Measurements from ENCODE around the gene ACVRL1.
A peak's percentile ranks its signal among the peaks of the same experiment; 100 is the strongest.

The ACVRL1 gene

DNA sequence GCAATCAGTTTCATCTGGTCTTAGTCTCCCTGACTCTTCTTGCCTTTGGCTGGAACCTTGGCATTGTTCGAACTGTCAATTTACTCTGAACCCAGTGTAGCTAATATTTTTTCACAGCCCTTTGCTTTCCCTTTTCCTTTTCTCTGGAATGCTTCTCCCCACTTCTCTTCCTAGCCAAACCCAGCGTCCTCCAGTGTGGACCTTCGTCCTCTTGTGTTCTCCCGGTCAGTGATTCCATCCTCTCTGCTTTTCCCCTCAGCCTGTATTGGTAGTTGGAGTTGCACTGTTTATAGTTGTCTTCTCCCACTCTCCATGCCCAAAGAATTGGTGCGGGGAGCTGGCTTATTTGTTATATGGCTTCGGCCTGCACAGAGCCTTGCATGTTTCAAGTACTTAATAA, 53.6 kb downstream of the ACVRL1 start:
- in situ Hi-C loops (cut with HindIII; ENCODE audit: low pct_unique_long_range_greater_than_20kb, low sequenced_read_pairs), result no loop called here
- DNase-seq (ENCODE audit: low read depth in 1 of 2, low spot score in 1 of 2), result no peak
- no peak for TF ChIP-seq JUND (IDR thresholded peaks at IDR 0.05; ENCODE audit: low read depth)

DNA sequence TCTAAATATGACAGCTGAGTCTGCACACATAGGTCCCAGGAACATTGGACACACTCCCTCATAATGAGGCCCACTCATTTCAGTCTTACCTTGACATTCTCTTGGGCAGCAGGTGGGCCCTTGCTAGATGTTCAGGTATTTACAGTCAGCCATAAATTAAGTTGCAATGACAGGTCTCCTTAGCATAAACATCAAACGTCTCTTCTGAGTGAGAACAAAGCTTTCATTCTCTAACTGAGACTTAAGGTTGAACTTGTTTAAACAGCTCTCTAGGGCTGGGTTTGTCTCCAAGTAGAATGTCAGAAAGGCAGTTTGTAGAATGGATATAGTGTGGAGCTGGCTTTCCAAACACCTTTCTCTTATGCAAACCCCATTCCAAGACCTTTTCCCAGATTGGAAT, 54.5 kb downstream of the ACVRL1 start:
- in situ Hi-C loops (cut with HindIII; ENCODE audit: low pct_unique_long_range_greater_than_20kb, low sequenced_read_pairs), result no loop called here
- DNase-seq (ENCODE audit: low read depth in 1 of 2, low spot score in 1 of 2), result peak in 1 of 2 experiments; percentile 13

DNA sequence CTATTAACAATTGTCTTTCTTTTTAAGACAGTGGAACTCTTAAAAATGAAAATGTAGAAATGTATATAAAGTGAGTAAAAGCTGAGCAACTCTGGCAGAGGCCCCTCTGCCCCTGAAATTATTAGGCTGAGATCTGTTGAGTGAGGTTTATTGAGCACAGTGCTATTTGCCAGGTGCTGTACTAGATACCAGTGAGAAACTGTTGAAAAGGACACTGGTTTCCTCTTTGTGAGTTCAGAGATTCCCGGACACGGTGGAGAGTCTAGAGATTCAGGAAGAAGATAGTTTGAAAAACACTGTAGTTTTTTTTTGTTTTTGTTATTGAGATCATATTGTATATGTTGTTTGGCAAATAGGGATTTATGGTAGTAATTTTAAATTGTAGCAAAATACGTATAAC, 55.4 kb downstream of the ACVRL1 start:
- in situ Hi-C loops (cut with HindIII; ENCODE audit: low pct_unique_long_range_greater_than_20kb, low sequenced_read_pairs), result no loop called here
- DNase-seq (ENCODE audit: low read depth in 1 of 2, low spot score in 1 of 2), result no peak
- no peak for TF ChIP-seq JUND (IDR thresholded peaks at IDR 0.05; ENCODE audit: low read depth)

More for the DNA sequence above, 54.5 kb downstream of the ACVRL1 start:
- TF ChIP-seq JUND (IDR thresholded peaks at IDR 0.05; ENCODE audit: low read depth), result no peak

DNA sequence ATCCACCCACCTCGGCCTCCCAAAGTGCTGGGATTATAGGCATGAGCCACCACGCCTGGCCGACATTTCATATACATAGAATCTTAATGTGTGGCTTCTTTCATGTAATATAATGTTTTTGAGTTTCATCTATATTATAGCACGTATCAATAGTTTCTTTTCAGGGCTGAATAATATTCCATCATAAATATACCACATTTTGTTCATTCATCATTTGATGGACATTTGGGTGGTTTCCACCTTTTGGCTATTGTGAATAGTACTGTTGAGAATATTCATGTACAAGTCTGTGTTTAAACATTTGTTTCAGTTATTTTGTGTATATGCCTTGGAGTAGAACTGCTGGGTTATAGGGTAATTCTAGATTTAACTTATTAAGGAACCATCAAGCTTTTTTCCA, 56.2 kb downstream of the ACVRL1 start:
- in situ Hi-C loops (cut with HindIII; ENCODE audit: low pct_unique_long_range_greater_than_20kb, low sequenced_read_pairs), result no loop called here

DNA sequence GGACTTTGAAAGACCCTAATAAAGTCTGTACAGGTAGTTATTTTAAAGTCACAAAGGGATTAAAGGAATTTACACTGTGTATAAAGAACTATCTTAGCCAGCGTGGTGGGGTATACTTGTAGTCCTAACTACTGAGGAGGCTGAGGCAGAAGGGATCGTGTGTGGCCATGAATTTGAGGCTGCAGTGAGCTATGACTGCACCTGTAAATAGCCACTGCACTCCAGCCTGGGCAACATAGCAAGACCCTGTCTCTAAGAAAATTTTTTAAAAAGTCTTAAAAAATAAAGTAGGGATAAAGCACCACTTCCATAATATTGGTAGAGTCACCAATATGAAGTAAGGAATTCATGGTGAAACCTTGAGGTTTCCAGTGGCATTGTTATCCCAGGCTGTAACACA, 62.3 kb downstream of the ACVRL1 start:
- TF ChIP-seq JUND (IDR thresholded peaks at IDR 0.05; ENCODE audit: low read depth), result no peak
- in situ Hi-C loops (cut with HindIII; ENCODE audit: low pct_unique_long_range_greater_than_20kb, low sequenced_read_pairs), result no loop called here
- DNase-seq (ENCODE audit: low read depth in 1 of 2, low spot score in 1 of 2), result no peak

More for the DNA sequence above, 56.2 kb downstream of the ACVRL1 start:
- DNase-seq (ENCODE audit: low read depth in 1 of 2, low spot score in 1 of 2), result no peak
- TF ChIP-seq JUND (IDR thresholded peaks at IDR 0.05; ENCODE audit: low read depth), result no peak

DNA sequence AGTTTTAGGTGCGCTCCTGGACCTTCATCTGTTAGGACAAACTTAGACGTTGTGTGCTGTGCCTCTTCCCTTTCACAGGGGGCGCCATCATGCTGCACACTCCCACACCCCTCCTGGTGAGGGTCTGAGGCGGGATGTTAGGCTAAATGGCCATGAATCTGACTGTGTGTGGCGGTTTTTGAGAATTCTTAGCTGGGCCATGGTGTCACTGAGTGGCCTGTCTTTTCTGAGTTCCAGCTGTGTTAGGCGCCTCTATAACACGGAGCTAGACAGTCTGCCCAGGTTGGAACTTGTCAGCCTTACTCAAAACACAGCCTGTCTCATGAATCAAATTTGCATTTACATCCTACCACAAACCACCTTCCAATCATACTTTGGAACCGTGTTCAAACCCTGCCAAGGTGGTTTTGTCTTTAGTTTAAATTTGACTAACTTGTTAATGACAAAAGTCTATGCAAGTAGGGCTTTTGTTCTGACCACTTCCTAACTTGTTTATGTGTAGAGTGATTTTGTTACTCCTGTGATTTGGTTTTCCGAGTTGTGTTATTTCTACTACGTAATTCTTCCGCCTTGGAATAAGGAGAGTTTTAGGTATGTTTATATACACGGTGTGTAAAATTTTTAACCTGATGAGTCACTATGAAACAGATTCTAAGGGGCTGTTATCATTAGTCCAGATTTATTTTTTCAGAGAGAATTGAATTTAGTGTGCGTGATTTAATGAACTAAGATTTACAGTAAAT, 63.8 kb downstream of the ACVRL1 start:
- no peak for TF ChIP-seq JUND (IDR thresholded peaks at IDR 0.05; ENCODE audit: low read depth)
- DNase-seq (ENCODE audit: low read depth in 1 of 2, low spot score in 1 of 2), result no peak
- in situ Hi-C loops (cut with HindIII; ENCODE audit: low pct_unique_long_range_greater_than_20kb, low sequenced_read_pairs), result no loop called here

DNA sequence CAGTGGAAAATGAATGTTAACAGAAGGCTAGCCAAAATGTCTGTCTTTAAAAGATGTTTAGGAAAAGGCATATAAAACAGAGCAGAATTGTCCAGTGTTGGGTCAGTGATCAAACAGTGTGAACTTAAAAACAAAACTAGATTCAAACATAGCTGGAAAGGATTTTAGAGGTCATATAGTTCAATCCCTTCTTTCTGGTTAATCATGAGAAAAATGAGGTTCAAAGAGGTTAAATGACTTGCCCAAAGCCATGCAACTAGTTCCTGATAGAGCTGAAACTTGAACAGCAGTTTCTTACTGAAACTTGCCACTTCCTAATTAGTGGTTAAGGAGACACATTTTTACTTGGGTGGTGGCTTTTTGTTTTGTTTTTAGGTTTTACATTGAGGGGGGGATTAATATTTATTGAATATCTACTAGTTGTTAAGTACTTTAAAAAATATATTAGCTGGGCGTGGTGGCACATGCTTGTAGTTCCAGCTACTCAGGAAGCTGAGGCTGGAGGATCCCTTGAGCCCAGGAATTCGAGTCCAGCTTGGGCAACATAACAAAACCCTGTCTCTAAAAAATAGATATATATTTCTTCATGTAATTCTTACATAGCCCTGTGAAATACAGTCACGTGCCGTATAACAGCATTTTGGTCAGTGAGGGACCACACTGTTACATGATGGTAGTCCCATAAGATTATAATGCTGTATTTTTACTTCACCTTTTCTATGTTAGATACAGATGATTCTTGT, 64.5 kb downstream of the ACVRL1 start:
- DNase-seq (ENCODE audit: low read depth in 1 of 2, low spot score in 1 of 2), result no peak
- in situ Hi-C loops (cut with HindIII; ENCODE audit: low pct_unique_long_range_greater_than_20kb, low sequenced_read_pairs), result no loop called here

DNA sequence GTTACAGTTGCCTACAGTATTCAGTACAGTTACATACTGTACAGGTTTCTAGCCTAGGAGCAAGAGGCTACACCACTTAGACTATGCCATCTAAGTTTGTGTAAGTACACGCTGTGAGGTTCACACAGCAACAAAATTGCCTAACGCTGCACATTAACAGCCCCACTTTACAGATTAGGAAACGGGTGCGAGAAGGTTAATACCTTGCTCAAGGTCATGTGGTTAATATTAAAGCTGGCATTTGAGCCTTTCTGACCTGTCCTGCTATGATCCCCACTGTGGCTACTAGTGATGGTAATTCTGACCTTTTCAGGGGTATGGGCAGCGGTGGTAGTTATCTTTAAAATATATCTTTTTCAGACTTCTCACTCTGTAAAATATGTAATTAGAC, 65.1 kb downstream of the ACVRL1 start:
- no peak for DNase-seq (ENCODE audit: low read depth in 1 of 2, low spot score in 1 of 2)
- no peak for TF ChIP-seq JUND (IDR thresholded peaks at IDR 0.05; ENCODE audit: low read depth)
- in situ Hi-C loops (cut with HindIII; ENCODE audit: low pct_unique_long_range_greater_than_20kb, low sequenced_read_pairs), result no loop called here

More for the DNA sequence above, 64.5 kb downstream of the ACVRL1 start:
- TF ChIP-seq JUND (IDR thresholded peaks at IDR 0.05; ENCODE audit: low read depth), result no peak

DNA sequence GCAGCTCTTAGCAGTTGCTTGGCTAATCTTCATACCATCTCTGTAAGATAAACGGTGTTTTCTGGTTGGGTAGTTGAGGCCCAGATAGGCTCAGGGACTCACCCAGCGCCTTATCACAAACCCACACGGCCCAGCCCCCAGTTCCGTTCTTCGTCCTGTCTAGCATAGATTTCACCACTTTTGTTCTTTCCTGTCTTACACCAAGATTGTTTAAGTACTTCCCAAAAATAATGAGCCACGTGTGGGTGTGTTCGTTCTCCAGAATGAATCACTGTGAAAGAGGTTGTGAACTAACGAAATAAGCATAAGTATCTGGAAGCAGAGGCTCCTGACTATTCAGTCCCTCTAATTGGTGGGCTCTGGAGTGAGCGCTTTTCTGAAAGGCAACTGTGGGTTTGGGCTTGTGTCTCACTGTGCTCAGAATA, 65.6 kb downstream of the ACVRL1 start:
- in situ Hi-C loops (cut with HindIII; ENCODE audit: low pct_unique_long_range_greater_than_20kb, low sequenced_read_pairs), result no loop called here
- no peak for TF ChIP-seq JUND (IDR thresholded peaks at IDR 0.05; ENCODE audit: low read depth)
- no peak for DNase-seq (ENCODE audit: low read depth in 1 of 2, low spot score in 1 of 2)

All from T47D (cell line).